HG03342 (cell line): ENCODE data around the gene MGAT5.
A peak's percentile ranks its signal among the peaks of the same experiment; 100 is the strongest.

Experiments
- ATAC-seq: cut with Tn5 transposase; IDR thresholded peaks from one replicate; pipeline ENCODE4 v1.9.1; 2021; ENCODE audit warnings: mild to moderate bottlenecking, moderate library complexity; ENCODE audit not compliant: unreplicated experiment

Gene MGAT5

DNA sequence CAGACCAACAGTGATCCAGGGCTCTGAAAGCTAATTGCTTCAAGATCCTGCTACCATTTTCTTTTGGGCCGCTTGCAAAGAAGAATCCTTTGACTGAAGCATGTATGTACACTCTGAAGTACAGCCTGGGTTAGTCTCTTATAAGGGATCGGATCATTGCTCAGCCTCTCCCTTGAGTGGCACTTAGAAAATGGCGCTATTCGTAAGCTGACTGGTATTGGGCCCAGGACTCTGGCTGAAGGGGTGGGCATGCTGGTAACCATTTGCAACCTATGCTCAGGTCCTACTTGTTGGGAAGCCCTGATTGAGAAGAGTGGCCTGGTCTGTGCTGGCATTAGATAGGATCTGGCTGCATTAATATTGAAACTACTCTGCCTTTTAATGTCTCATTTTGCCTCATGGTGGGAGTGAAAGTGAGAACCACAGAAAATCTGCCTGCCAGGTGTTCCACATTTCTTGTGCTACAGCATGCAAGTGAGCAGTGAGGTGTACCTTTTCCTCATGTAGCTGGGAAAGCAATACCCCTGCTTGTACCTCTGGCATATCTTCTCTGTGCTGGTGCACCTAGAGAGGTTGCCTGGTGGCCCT lies 661 bp upstream of the MGAT5 start:
- peak; percentile 69 for ATAC-seq

DNA sequence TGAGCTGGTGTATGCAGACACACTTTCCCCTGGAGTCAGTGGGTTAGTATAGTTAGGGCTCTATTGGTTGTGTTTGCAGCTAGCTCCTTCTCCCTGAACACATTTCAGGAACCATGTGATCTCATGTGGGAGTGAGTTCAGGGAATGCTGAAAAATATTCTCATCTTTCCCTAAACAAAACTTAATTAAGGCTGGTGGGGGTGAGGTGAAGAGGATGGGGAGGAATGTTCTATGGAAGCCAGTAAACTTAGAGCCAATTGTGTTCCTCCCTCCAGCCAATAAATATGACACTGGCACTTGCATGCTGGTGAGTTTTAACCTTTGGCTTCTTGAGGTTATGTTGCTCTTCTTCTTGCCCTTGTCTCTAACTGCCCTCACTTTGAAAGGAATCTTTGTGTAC lies 952 bp downstream of the MGAT5 start:
- ATAC-seq = no peak

DNA sequence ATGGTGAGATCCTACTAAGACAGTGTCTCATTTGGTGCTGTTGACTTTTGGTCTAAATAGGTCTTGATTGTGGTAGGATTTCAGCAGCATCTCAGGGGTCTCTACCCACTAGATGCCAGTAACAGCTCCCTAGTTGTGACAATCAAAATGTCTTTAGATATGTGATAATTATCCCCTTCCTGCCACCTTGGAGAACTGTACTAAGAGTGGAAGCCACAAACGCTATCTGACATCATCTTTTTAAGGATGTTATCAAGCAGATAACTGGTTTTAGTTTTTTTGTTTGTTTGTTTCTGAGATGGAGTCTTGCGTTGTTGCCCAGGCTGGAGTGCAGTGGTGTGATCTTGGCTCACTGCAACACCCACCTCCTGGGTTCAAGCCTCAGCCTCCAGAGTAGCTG lies 3.1 kb downstream of the MGAT5 start:
- ATAC-seq = no peak

DNA sequence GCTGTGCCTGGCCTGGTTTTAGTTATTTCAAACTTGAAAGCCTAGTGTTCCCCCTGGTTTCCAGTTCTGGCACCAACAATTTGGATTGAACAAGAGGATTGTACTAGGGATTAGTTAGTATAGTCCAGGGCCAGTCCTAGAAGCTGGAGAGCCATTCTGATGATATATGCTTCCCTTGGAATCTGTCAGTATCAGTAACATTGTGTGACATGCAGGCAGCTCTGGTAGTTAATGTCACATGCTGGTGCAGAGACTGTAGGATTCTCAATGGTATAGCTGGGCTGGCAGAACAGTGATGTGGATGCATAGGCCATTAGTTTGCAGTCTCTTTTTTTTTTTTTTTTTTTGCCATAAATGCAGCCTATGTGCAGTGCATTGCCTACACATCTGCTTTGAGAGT lies 3.6 kb downstream of the MGAT5 start:
- no peak for ATAC-seq

DNA sequence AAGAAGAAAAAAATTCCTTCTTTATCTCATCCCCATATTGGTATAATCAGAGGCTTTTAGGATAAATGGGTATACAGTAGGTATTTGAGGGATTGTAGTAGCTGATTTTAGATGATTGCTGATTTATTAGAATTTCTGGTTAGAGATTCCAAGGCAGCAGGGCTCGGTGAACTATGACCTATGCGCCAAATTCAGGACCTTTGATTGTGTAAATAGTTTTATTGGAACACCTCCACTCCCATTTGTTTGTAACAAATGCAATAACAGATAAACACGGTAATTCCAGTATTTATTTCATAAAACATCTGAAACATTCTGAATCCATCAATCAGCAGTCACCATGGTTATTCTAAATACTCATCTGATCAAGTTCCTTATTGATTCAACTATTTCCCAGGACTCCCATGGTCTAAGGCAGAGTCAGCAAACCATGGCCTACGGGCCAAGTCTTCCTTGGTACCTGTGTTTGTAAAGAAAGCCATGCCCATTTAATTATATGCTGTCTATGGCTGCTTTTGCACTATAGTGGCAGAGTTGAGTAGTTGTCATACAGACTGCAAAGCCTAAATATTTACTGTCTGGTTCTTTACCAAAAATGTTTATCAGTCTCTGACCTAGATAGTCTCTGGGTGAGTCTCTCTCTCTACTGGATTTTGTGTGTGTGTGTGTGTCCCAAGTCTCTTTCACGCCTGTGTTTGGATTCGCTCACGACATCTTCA lies 4.3 kb downstream of the MGAT5 start:
- no peak for ATAC-seq

DNA sequence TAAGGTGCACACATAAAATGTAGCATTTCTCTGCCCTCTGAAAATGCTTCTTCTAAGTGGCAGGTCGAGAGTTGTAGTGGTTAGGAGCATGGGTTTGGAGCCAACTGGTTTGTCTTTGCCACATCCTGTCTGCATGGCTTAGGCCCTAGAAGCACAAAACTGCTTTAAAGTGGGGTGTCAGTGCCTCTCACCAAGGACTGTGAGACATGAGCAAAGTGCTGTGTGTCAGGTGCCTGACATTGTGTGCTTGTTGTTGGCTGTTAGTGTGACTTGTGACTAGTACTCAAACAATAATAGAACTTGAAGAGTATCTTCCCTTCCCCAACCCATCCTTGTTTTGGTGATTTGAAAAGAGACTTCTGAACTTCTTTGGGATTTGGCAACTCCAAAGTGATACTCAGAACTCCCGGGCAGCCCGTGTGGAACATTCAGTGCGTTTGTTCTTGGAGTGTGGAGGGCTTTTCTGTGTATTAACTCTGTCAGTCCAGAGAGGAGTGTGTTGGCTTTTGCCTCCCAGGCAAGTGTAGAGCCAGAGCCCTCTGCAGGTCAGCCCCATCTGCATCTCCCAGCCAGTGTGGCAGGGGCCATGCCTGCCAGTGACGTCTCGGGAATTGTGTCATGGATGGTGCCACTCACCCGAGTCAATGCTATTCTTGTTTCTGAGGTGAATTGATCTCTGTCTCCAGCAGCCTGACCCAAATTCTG lies 5.0 kb downstream of the MGAT5 start:
- no peak for ATAC-seq

DNA sequence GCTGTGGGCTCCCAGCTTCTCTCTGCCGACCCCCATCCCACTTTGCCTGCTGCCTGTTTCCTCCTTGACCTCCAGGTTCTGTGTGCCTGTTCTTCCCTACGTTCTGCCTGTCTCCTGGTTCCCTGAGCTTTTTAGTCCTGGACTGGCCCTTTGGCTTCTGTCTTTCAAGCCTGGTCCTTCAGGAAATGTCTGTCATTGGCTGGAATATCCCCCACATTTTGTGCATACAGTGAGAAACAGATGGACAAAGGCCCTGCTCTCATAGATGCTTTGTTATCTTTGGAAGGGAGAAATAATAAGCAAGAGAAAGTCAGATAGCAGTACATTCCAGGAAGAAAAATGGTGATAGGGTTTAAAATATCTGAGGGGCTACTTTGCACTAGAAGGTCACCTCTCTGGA lies 5.7 kb downstream of the MGAT5 start:
- no peak for ATAC-seq

DNA sequence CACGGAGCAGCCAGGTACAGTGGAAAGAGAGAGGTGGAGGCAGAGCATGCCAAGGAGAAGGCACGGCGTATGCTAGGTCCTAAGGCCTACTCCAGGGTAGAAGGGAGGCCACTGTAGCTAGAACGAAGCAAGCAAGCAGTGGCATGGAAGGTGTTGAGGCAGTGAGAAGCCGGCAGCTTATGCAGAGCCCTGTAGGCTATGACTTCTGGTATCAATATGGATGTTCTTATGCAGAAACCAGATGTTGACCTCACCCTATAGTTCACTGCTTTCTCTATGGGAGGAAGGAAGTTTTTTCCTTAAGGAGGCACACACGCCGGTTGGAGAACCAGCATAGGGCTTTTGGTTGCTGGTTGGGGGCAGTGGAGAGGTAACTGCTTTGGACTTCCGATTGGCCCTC lies 6.1 kb downstream of the MGAT5 start:
- no peak for ATAC-seq

DNA sequence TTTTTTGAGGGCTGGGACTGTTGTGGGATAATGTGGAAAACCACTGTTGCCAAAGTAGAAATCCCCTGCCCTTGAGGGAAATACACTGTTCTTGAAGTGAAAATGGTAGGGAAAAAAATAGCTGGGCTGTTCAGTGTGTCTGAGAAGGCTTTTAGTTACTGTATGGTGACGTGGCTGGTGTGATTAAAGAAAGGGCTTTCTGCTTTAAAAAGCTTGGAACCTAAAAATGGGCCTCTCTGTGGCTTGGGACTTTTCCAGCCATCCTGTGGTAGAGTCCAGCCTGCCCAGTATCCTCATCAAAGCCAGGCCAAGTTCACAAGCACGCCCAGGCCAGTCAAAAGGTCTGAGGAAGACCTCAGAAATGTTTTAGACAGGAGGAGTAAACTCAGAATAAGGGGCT lies 6.8 kb downstream of the MGAT5 start:
- no peak for ATAC-seq

DNA sequence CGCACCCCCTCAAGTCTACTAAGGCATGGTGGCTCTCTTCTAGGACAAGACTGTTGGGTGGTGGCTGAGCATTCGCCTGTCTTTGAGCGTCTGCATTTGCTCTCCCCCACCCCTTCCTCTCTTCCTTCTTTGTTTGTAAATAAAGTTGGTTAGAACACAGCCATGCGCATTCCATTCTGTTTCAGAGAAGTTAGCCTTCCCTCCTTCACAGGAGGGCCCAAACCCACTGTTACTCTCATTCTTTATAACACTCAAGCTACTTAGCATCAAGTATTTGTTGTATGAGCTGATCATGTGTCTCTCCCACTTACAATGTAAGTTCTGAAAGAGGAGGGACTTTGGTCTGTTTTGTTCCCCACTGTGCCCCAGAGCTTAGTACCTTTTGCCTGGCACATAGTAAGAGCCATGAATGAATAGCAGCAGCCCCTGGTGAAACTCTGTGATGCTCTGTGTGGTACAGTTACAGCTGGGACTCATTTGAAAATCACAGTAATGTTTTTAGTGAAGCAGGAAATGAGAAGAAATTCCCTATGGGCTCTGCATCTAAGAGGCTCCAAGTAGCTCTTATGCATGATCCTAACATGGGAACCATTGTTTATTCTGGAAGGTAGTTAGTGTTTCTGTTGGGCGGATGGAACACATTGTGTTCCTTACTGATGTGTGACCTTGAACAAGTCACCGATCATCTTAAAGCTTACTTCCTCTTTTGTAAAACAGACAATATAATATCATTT lies 7.7 kb downstream of the MGAT5 start:
- peak; percentile 73 for ATAC-seq

DNA sequence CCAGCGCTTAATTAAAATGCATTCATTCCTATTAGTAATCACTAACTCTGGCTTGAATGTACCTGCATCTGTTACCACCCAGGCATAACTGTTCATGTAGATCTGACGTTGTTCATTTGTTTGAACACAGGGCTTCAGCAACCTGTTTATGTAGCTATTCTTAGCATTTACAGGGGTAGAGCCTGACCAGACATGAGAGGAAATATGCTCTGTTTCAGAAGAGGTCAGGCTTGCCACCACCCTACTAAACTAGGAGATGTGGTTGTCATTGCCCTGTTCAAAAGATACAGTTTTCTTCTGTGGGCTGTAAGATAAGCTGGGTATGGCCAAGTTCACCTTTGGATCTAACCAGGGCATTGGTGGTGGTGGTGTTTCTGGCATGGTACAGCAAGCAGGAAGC lies 8.8 kb downstream of the MGAT5 start:
- ATAC-seq = no peak

DNA sequence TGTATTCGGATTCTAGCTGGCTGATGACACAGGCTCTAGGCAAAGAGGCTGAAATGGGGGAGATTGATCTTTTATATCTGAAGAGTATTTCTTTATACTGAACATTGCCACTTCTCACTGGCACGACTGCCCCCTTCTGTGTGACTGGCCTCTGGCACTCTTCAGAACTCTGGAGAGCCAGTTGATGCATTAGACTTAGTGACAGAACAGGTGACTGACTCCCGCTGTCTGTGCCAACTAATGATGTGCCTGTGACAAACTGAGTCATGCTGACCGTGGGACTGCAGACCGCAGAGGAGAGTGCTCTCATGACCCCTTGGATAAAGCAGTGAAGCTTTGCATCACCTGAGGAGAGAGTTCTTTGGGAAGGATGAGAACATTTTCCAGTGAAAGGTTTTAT lies 14.4 kb downstream of the MGAT5 start:
- ATAC-seq = no peak

DNA sequence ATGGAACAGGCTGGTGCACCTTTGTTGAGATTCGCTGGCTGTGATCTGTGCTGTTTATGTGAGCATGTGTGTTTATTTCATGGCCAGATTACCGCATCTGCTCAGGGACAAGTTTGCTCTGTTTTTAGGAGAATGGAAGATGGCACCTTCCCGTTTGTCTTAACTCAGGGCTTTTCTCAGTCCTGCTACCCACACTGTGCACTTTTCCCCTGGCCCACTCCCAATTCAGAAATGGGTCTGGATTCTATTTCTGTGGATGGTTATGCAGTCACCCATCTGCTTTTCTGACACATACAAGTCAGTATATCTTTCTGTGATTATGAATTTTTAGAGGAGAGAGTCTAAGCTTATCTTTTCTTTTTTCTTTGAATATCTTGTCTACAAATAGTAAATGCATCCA lies 15.4 kb downstream of the MGAT5 start:
- no peak for ATAC-seq

DNA sequence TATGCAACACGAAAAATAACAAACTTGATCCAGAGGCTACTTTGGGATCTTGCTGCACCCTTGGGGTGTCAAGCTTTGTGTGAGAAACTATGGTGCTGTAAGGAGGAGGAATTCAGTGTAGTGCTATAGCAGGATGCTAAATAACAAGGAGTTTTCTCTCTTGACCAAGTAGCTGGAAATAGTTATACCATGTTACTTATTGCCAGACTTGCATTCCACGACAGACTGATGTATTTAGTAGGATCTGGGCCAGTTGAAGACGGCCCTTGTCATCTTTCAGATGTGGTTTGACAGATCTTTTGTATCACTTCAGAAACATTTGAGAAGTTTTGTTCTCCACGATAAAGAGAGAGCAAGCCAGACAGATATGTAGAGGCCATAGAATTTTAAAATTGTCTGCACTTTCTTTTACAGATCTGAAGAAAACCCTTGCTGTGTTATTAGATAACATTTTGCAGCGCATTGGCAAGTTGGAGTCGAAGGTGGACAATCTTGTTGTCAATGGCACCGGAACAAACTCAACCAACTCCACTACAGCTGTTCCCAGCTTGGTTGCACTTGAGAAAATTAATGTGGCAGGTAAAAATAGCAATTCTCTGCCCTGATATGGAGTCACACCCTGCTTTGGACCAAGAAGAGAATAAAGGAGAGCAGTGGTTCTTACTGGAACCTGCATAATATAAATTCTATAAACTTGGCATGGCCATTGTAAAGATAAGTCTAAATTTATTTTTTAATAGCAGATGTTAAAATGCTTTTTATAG lies 16.3 kb downstream of the MGAT5 start:
- ATAC-seq = no peak

DNA sequence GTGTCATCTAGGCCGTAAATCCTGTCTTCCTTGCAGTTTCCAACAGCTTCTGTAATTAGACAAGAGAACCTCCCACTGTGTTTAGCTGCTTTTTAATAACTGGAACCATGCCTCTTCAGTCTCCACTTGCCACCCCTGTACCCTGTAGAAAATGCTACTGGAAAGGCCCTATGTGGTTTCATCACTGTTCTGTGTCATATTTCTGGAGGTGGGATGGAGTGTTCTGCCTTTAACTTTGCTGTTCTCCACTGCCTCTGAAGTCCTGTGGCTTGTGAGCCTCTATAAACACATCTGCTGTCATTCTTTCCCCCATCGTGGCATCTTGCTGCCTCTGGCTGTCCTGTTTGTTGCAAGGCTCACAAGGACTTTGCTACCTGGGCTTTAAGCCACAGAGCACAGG lies 17.9 kb downstream of the MGAT5 start:
- no peak for ATAC-seq

DNA sequence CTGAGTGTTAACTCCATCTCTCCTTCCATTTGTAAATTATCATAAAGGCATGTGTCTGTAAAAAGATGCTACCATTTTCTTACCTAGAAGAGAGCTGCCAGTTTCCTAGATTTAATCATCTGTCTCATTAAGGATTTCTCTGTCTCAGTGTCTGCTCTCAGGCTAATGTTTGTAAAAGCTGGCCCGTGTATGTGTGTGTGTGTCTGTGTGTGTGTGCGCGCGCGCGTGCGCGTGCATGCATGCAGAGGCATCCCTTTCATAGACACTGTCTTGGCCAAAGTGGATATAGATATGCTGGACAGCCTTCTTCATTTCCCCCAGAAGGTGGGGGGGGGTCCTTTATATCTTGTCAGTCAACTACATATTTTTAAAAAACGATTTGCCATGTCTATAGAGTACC lies 18.9 kb downstream of the MGAT5 start:
- no peak for ATAC-seq

DNA sequence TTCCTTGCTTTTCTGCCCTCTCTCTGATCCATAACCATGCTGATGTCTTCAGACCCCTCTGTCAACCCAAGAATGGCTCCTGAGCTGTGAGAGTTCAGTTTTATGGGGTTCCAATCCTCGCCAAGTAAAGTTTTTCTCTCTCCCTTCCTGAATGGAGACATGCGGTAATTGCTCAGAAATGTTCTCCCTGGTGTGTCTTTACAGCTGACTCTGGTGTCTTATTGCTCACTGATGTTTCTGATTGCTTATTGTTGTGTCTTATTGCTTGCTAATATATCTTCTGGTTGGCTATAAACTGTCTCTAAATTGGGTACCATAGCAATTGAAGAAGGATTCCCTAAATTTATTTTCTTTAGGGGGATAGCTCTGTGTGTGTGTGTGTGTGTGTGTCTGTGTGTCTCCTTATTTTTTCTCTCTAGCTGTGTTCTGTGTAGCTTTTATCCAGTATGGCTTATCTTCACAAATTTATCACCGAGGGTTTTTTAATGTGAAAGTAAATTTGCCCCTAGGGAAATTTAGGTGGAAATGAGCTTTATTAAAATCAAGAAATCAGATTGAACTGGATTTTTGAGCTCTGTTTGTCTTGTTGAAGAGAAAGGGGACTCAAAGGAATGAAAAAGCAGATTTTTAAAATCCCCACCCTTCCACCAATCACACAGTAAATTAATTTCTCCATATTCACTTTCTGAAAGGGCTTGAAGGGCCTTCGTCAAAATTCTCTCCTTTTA lies 19.5 kb downstream of the MGAT5 start:
- ATAC-seq = no peak

DNA sequence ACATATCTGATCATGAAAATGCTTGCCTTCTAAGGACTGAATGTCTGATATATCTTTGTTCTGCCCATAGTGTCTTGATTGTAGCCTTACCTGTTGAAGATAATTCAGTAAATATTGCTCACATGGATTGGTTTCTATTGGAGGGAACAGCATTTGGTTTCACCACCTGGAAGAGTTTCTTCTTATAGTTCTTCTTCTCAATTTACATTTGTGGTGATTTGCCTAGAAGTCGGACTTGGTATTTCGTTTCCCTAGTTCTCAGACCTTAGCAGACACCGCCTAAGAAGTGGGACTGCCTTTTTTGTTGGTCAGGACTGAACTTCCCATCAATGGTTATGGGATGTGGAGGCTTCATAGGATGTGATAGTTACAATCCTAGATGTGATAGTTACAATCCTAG lies 20.2 kb downstream of the MGAT5 start:
- ATAC-seq = no peak

DNA sequence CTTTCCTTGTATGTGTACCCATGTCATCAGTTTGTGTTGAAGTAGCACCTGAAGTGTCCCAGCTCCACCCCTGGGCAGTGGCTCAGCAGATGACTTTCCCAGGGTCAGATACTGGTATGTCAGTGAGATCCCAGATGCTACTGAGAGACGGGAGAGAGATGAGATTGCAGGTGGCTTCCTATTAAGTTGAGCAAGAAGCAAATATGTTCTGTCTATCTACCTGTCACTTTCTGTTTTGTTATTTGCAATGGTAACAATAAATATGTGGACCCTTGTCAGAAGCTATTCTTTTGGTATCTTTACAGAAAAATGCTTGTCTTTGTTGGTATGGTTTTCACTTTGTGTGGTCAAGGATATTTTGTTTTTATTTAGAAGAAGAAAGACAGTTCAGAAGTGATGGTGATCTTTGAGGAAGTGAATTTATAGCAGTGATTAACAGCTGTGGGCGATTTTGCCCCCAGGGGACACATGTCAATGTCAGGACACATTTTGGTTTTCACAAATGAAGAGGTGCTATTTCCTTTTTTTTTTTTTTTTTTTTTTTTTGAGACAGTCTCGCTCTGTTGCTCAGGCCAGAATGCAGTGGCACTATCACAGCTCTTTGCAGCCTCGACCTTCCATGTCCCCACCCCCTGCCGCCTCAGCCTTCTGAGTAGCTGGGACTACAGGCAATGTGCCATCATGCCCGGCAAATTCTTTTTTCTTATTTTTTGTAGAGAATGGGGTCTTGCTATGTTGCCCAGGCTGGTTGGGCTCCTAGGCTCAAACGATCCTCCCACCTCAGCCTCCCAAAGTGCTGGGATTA lies 21.4 kb downstream of the MGAT5 start:
- ATAC-seq = peak; percentile 88
